ENCODE measurements around the gene NOTCH3. TPM values are rescaled to one million over a fixed set of nuclear protein-coding genes. Genes with fewer than 3 reads are reported as not detected.

Gene NOTCH3
- total RNA-seq, 2 donors from 2014 or later = 31.8 to 48.0 TPM

- Histone ChIP-seq H3K27me3 (replicated peaks; ENCODE audit: insufficient read depth) (no peaks in the 10 kb centered on the region), H3K4me1 (replicated peaks) (no peaks in the 10 kb centered on the region), H3K36me3 (peaks cover 0 to 11% of the 10 kb centered on the region in 2 donors), H3K4me3 (no peak overlapping the region), H3K27ac (no peak overlapping the region), H3K9me3 (no peaks in the 10 kb centered on the region)
- DNase-seq (ENCODE audit: low spot score) = no peak
- TF ChIP-seq POLR2AphosphoS5 (IDR thresholded peaks at IDR 0.05) (no peak), POLR2A (IDR thresholded peaks at IDR 0.05) (no peak), CTCF (IDR thresholded peaks at IDR 0.05) (no peak)
- intact Hi-C loops (cut with DNase I) = no loop called here
- WGBS = 70% methylated on average over 13 of the region's 13 CpGs
Measured at GRCh38 chr19:15115080-15115479, 85.7 kb downstream of the NOTCH3 start.

- TF ChIP-seq CTCF (IDR thresholded peaks at IDR 0.05) (no peak), POLR2A (IDR thresholded peaks at IDR 0.05) (no peak), POLR2AphosphoS5 (IDR thresholded peaks at IDR 0.05) (no peak)
- Histone ChIP-seq H3K36me3 (peaks cover 0 to 11% of the 10 kb centered on the region in 2 donors), H3K27me3 (replicated peaks; ENCODE audit: insufficient read depth) (no peaks in the 10 kb centered on the region), H3K4me1 (replicated peaks) (no peaks in the 10 kb centered on the region), H3K27ac (no peak overlapping the region), H3K9me3 (no peaks in the 10 kb centered on the region), H3K4me3 (no peak overlapping the region)
- intact Hi-C loops (cut with DNase I) = no loop called here
- 63% methylated on average over 4 of the region's 7 CpGs for WGBS
- DNase-seq (ENCODE audit: low spot score) = no peak
Measured at GRCh38 chr19:15114153-15114540, 86.6 kb downstream of the NOTCH3 start.

- no peak for TF ChIP-seq POLR2A (IDR thresholded peaks at IDR 0.05)
- TF ChIP-seq POLR2AphosphoS5 (IDR thresholded peaks at IDR 0.05) = no peak
- TF ChIP-seq CTCF (IDR thresholded peaks at IDR 0.05) = no peak
- peaks cover 0 to 11% of the 10 kb centered on the region in 2 donors for H3K36me3 ChIP-seq
- H3K9me3 ChIP-seq = no peaks in the 10 kb centered on the region
- WGBS = 93% methylated on average over 57 of the region's 58 CpGs
- H3K4me3 ChIP-seq = no peak overlapping the region
- no peaks in the 10 kb centered on the region for H3K27me3 ChIP-seq (replicated peaks; ENCODE audit: insufficient read depth)
- H3K4me1 ChIP-seq (replicated peaks) = no peaks in the 10 kb centered on the region
- H3K27ac ChIP-seq = no peak overlapping the region
- no peak for DNase-seq (ENCODE audit: low spot score)
- intact Hi-C loops (cut with DNase I) = no loop called here
Measured at GRCh38 chr19:15113245-15114152, 87.3 kb downstream of the NOTCH3 start.

GRCh38 chr19:15112385-15112784, 88.4 kb downstream of the NOTCH3 start:
- Histone ChIP-seq H3K27ac (no peak overlapping the region), H3K4me3 (no peak overlapping the region), H3K4me1 (replicated peaks) (no peaks in the 10 kb centered on the region), H3K36me3 (peaks cover 0 to 7% of the 10 kb centered on the region in 2 donors), H3K9me3 (no peaks in the 10 kb centered on the region), H3K27me3 (replicated peaks; ENCODE audit: insufficient read depth) (no peaks in the 10 kb centered on the region)
- intact Hi-C loops (cut with DNase I) = no loop called here
- no peak for DNase-seq (ENCODE audit: low spot score)
- TF ChIP-seq CTCF (IDR thresholded peaks at IDR 0.05) (no peak), POLR2AphosphoS5 (IDR thresholded peaks at IDR 0.05) (no peak), POLR2A (IDR thresholded peaks at IDR 0.05) (no peak)
- WGBS = 90% methylated on average over 11 of the region's 11 CpGs

- no peaks in the 10 kb centered on the region for H3K9me3 ChIP-seq
- peaks cover 0 to 3% of the 10 kb centered on the region in 2 donors for H3K36me3 ChIP-seq
- no peak for DNase-seq (ENCODE audit: low spot score)
- H3K4me1 ChIP-seq (replicated peaks) = no peaks in the 10 kb centered on the region
- intact Hi-C loops (cut with DNase I) = no loop called here
- no peak for TF ChIP-seq POLR2A (IDR thresholded peaks at IDR 0.05)
- TF ChIP-seq CTCF (IDR thresholded peaks at IDR 0.05) = no peak
- no peak for TF ChIP-seq POLR2AphosphoS5 (IDR thresholded peaks at IDR 0.05)
- H3K27me3 ChIP-seq (replicated peaks; ENCODE audit: insufficient read depth) = no peaks in the 10 kb centered on the region
- no peak overlapping the region for H3K27ac ChIP-seq
- H3K4me3 ChIP-seq = no peak overlapping the region
- WGBS = 100% methylated on average over 1 of the region's 1 CpG
Measured at GRCh38 chr19:15111758-15112157, 89.0 kb downstream of the NOTCH3 start.
